ENCODE data around the gene APOO. TPM values are rescaled to one million over a fixed set of nuclear protein-coding genes. Genes with fewer than 3 reads are reported as not detected.

The APOO gene
- total RNA-seq, 1 experiment from 2014 or later = 34.5 TPM

- POLR2A ChIA-PET = no interaction called here
- no peaks in the 10 kb centered on the region for H3K79me2 ChIP-seq (ENCODE audit: insufficient read depth, low read length)
- RAD21 ChIA-PET (ENCODE audit: low non-redundant PET in 1 of 2, low total read pairs in 2 of 2, uncharacterized antibody in 2 of 2, unreplicated experiment in 2 of 2) = no interaction called here
- no peaks in the 10 kb centered on the region for H3K4me1 ChIP-seq (ENCODE audit: control insufficient read depth in 1 of 2, insufficient read depth in 2 of 2, low read length in 2 of 2)
- intact Hi-C loops (cut with micrococcal nuclease) = no loop called here
- no peaks in the 10 kb centered on the region for H3K9me3 ChIP-seq (ENCODE audit: control insufficient read depth in 1 of 2, insufficient read depth in 1 of 2, low read depth in 1 of 2, low read length in 2 of 2)
- BruUV-seq (replicated peaks) = no TSS peak
- no peak for DNase-seq (ENCODE audit: low read depth, low spot score)
- H4K20me1 ChIP-seq (ENCODE audit: insufficient read depth) = no peaks in the 10 kb centered on the region
- CTCF ChIA-PET = no interaction called here
- no peak for ATAC-seq
- TF ChIP-seq ZNF274 (IDR thresholded peaks at IDR 0.05; ENCODE audit: low read depth, low read length) (no peak), EZH2 (IDR thresholded peaks at IDR 0.05) (no peak), JUND (IDR thresholded peaks at IDR 0.05) (no peak)
- no peak overlapping the region for H2AFZ ChIP-seq (ENCODE audit: low read depth, low read length, poor library complexity, severe bottlenecking)
- no peaks in the 10 kb centered on the region for H3K36me3 ChIP-seq (ENCODE audit: control insufficient read depth in 1 of 2, insufficient read depth in 2 of 2, low read length in 2 of 2)
- no peaks in the 10 kb centered on the region for H3K9me2 ChIP-seq (ENCODE audit: insufficient read depth)
- H3K27ac ChIP-seq (ENCODE audit: low read depth, low read length) = no peak overlapping the region
- no peaks in the 10 kb centered on the region for H3K27me3 ChIP-seq (ENCODE audit: insufficient read depth, low read length)
- H3K9ac ChIP-seq (ENCODE audit: low read length) = no peak overlapping the region
- no peak overlapping the region for H3K4me3 ChIP-seq (replicated peaks in 1 of 2; ENCODE audit: low read depth in 1 of 2, low read length in 2 of 2)
- no peak overlapping the region for H3K4me2 ChIP-seq (ENCODE audit: low read length)
These were observed 11.4 kb upstream of the APOO start for GRCh38 chrX:23919148-23919547.

GRCh38 chrX:23911126-23911835 lies 3.5 kb upstream of the APOO start:
- POLR2A ChIA-PET = no interaction called here
- Histone ChIP-seq H3K4me3 (replicated peaks in 1 of 2; ENCODE audit: low read depth in 1 of 2, low read length in 2 of 2) (no peak overlapping the region), H3K9me3 (ENCODE audit: control insufficient read depth in 1 of 2, insufficient read depth in 1 of 2, low read depth in 1 of 2, low read length in 2 of 2) (no peaks in the 10 kb centered on the region), H3K36me3 (ENCODE audit: control insufficient read depth in 1 of 2, insufficient read depth in 2 of 2, low read length in 2 of 2) (no peaks in the 10 kb centered on the region), H3K27ac (ENCODE audit: low read depth, low read length) (no peak overlapping the region), H3K79me2 (ENCODE audit: insufficient read depth, low read length) (peaks cover 10% of the 10 kb centered on the region; the same call in 1 of the 2 replicates), H3K9ac (ENCODE audit: low read length) (no peak overlapping the region), H3K4me1 (ENCODE audit: control insufficient read depth in 1 of 2, insufficient read depth in 2 of 2, low read length in 2 of 2) (peaks cover 0 to 10% of the 10 kb centered on the region in 2 experiments; a peak in 2 of 4 replicates), H3K27me3 (ENCODE audit: insufficient read depth, low read length) (no peaks in the 10 kb centered on the region), H3K9me2 (ENCODE audit: insufficient read depth) (no peaks in the 10 kb centered on the region), H2AFZ (ENCODE audit: low read depth, low read length, poor library complexity, severe bottlenecking) (no peak overlapping the region), H4K20me1 (ENCODE audit: insufficient read depth) (no peaks in the 10 kb centered on the region), H3K4me2 (ENCODE audit: low read length) (no peak overlapping the region)
- RAD21 ChIA-PET (ENCODE audit: low non-redundant PET in 1 of 2, low total read pairs in 2 of 2, uncharacterized antibody in 2 of 2, unreplicated experiment in 2 of 2) = no interaction called here
- CTCF ChIA-PET = no interaction called here
- intact Hi-C loops (cut with micrococcal nuclease) = no loop called here
- ATAC-seq (no peak), DNase-seq (ENCODE audit: low read depth, low spot score) (no peak)
- TF ChIP-seq SP1 (IDR thresholded peaks at IDR 0.05; ENCODE audit: low read depth) (no peak), ELF1 (IDR thresholded peaks at IDR 0.05; ENCODE audit: borderline replicate concordance, low read depth) (no peak), CTCF (IDR thresholded peaks at IDR 0.05 in 2 of 3, conservative IDR thresholded peaks at IDR 0.05 in 1 of 3; ENCODE audit: borderline replicate concordance in 1 of 3, insufficient read depth in 1 of 3, low read depth in 2 of 3, low read length in 2 of 3) (no peak), FOSL1 (IDR thresholded peaks at IDR 0.05; ENCODE audit: low read depth) (no peak), ZNF274 (IDR thresholded peaks at IDR 0.05; ENCODE audit: low read depth, low read length) (no peak), JUND (IDR thresholded peaks at IDR 0.05) (no peak), CEBPB (IDR thresholded peaks at IDR 0.05; ENCODE audit: low read depth) (no peak), RAD21 (IDR thresholded peaks at IDR 0.05; ENCODE audit: low read depth) (no peak), ATF3 (IDR thresholded peaks at IDR 0.05) (no peak), ZBTB33 (IDR thresholded peaks at IDR 0.05; ENCODE audit: extremely low read depth, insufficient replicate concordance, low read length) (no peak), YY1 (IDR thresholded peaks at IDR 0.05; ENCODE audit: extremely low read depth, insufficient replicate concordance, low read depth, low read length) (no peak), EZH2 (IDR thresholded peaks at IDR 0.05) (no peak), ZFX (IDR thresholded peaks at IDR 0.05) (no peak), EGR1 (IDR thresholded peaks at IDR 0.05; ENCODE audit: low read depth) (no peak), SRF (IDR thresholded peaks at IDR 0.05; ENCODE audit: low read depth) (no peak), POLR2AphosphoS5 (IDR thresholded peaks at IDR 0.05; ENCODE audit: low read depth, low read length) (no peak)
- BruUV-seq (replicated peaks) = no TSS peak

Measured in HCT116 (cell line).